HG02798 (cell line): ENCODE results near the gene PTPRA.
A peak's percentile ranks its signal among the peaks of the same experiment; 100 is the strongest.
"Not testable (repeated sequence)": the region's sequence is repeated elsewhere in the genome, so short reads cannot be mapped to it uniquely, and the experiment has no call there.

ENCODE experiments used
- ATAC-seq: cut with Tn5 transposase; IDR thresholded peaks from one replicate; pipeline ENCODE4 v1.9.1; 2021; ENCODE audit warnings: mild to moderate bottlenecking; ENCODE audit not compliant: unreplicated experiment, poor library complexity

The PTPRA gene

GRCh38 chr20:2984956-2985661 lies 111.8 kb downstream of the PTPRA start:
- ATAC-seq, result no peak

- ATAC-seq, result no peak
Observed at GRCh38 chr20:2986466-2986865, 113.2 kb downstream of the PTPRA start.

- no peak for ATAC-seq
Observed at GRCh38 chr20:2987861-2988260, 114.6 kb downstream of the PTPRA start.

GRCh38 chr20:2991532-2991931 lies 118.3 kb downstream of the PTPRA start:
- no peak for ATAC-seq

GRCh38 chr20:2993250-2993649 lies 120.0 kb downstream of the PTPRA start:
- no peak for ATAC-seq

- ATAC-seq, result no peak
Observed at GRCh38 chr20:2995796-2996195, 122.5 kb downstream of the PTPRA start.

- ATAC-seq, result no peak
Observed at GRCh38 chr20:2998728-2999127, 125.4 kb downstream of the PTPRA start.

- peak; percentile 37 for ATAC-seq
Observed at GRCh38 chr20:3000852-3001523, 127.7 kb downstream of the PTPRA start.

GRCh38 chr20:3003416-3003815 lies 130.1 kb downstream of the PTPRA start:
- no peak for ATAC-seq

GRCh38 chr20:3010985-3011723 lies 137.9 kb downstream of the PTPRA start:
- no peak for ATAC-seq

- ATAC-seq, result no peak
Observed at GRCh38 chr20:3011752-3012151, 138.5 kb downstream of the PTPRA start.

- no peak for ATAC-seq
Observed at GRCh38 chr20:3013771-3014170, 140.5 kb downstream of the PTPRA start.

- no peak for ATAC-seq
Observed at GRCh38 chr20:3014179-3014578, 140.9 kb downstream of the PTPRA start.

- ATAC-seq, result no peak
Observed at GRCh38 chr20:3014662-3015061, 141.4 kb downstream of the PTPRA start.

- not testable (repeated sequence) for ATAC-seq
Observed at GRCh38 chr20:3015302-3015701, 142.0 kb downstream of the PTPRA start.

GRCh38 chr20:3021327-3021726 lies 148.0 kb downstream of the PTPRA start:
- ATAC-seq, result no peak

- no peak for ATAC-seq
Observed at GRCh38 chr20:3021777-3022176, 148.5 kb downstream of the PTPRA start.

- not testable (repeated sequence) for ATAC-seq
Observed at GRCh38 chr20:3022559-3023490, 149.5 kb downstream of the PTPRA start.

- ATAC-seq, result no peak
Observed at GRCh38 chr20:3027987-3028386, 154.7 kb downstream of the PTPRA start.

GRCh38 chr20:3031524-3032147 lies 158.4 kb downstream of the PTPRA start:
- no peak for ATAC-seq
